ENCODE measurements around the gene HEXB. TPM values are rescaled to one million over a fixed set of nuclear protein-coding genes. Genes with fewer than 3 reads are reported as not detected.
A peak's percentile ranks its signal among the peaks of the same experiment; 100 is the strongest.

The HEXB gene
- total RNA-seq, result 100 to 1,000 TPM; 101 to 128 (median 113) TPM

- no peaks in the 10 kb centered on the region for H3K9me3 ChIP-seq
- intact Hi-C loops (cut with DNase I), result no loop called here
- WGBS, result 15% methylated on average over 18 of the region's 78 CpGs
- peaks cover 0 to 12% (median 8%) of the 10 kb centered on the region in 4 donors for H3K36me3 ChIP-seq
- TF ChIP-seq CTCF (IDR thresholded peaks at IDR 0.05) (peak in 1 of 3 experiments; percentile 4), POLR2AphosphoS5 (IDR thresholded peaks at IDR 0.05) (peak; percentile 88 to 89), EP300 (IDR thresholded peaks at IDR 0.05) (no peak), POLR2A (IDR thresholded peaks at IDR 0.05; ENCODE audit: low read depth) (peak; percentile 67)
- H3K27me3 ChIP-seq, result no peaks in the 10 kb centered on the region
- H3K27ac ChIP-seq (replicated peaks in 1 of 4), result peak within 1 kb of the TSS; percentile 84 to 91 (median 86)
- peak; percentile 96 for DNase-seq (ENCODE audit: extremely low spot score)
- peak within 1 kb of the TSS; percentile 71 to 95 (median 79) for H3K4me3 ChIP-seq
- H3K4me1 ChIP-seq, result peaks cover 19 to 23% (median 19%) of the 10 kb centered on the region in 4 donors
Observed at GRCh38 chr5:74684900-74685851, at the start of gene HEXB. Gene HEXB (plus strand): TSS chr5:74685233. CDS start chr5:74685261, 28 bp downstream.

- Histone ChIP-seq H3K27me3 (no peaks in the 10 kb centered on the region), H3K36me3 (peaks cover 0 to 20% (median 0%) of the 10 kb centered on the region in 4 donors), H3K27ac (replicated peaks in 1 of 4) (no peak overlapping the region), H3K4me1 (peaks cover 19 to 39% (median 26%) of the 10 kb centered on the region in 4 donors), H3K4me3 (no peak overlapping the region), H3K9me3 (no peaks in the 10 kb centered on the region)
- 91% methylated on average over 10 of the region's 12 CpGs for WGBS
- DNase-seq (ENCODE audit: extremely low spot score), result no peak
- intact Hi-C loops (cut with DNase I), result no loop called here
- no peak for TF ChIP-seq POLR2A (IDR thresholded peaks at IDR 0.05; ENCODE audit: low read depth)
- TF ChIP-seq POLR2AphosphoS5 (IDR thresholded peaks at IDR 0.05), result no peak
- no peak for TF ChIP-seq CTCF (IDR thresholded peaks at IDR 0.05)
- no peak for TF ChIP-seq EP300 (IDR thresholded peaks at IDR 0.05)
Observed at GRCh38 chr5:74636149-74636548, 48.9 kb upstream of the HEXB start.

DNA sequence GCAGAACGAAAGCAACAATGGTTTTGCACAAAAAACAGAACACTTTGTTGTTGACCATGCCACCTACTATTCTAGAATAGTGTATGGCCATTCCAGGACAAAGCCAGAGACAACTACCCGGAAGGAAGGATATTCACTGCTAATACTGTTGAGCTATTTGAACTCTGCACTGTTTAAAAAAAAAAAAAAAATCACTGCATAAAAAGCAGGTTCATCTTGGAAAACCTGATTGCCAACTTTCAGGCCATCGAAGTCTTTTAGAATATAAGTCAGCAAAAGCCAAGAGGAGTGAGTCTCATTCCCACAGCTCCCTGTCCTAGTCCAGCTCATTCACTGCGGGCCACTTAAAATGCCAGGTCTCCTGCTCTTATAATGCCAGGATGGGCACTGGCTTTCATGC is 48.5 kb upstream of the HEXB start:
- WGBS, result 80% methylated on average over 4 of the region's 4 CpGs
- H3K4me3 ChIP-seq, result no peak overlapping the region
- no peak overlapping the region for H3K27ac ChIP-seq (replicated peaks in 1 of 4)
- no peak for DNase-seq (ENCODE audit: extremely low spot score)
- TF ChIP-seq EP300 (IDR thresholded peaks at IDR 0.05) (no peak), POLR2AphosphoS5 (IDR thresholded peaks at IDR 0.05) (no peak), CTCF (IDR thresholded peaks at IDR 0.05) (no peak), POLR2A (IDR thresholded peaks at IDR 0.05; ENCODE audit: low read depth) (no peak)
- intact Hi-C loops (cut with DNase I), result no loop called here
- H3K9me3 ChIP-seq, result no peaks in the 10 kb centered on the region
- peaks cover 0 to 18% (median 0%) of the 10 kb centered on the region in 4 donors for H3K36me3 ChIP-seq
- H3K4me1 ChIP-seq, result peaks cover 17 to 41% (median 29%) of the 10 kb centered on the region in 4 donors
- H3K27me3 ChIP-seq, result no peaks in the 10 kb centered on the region

GRCh38 chr5:74638544-74638969 is 46.5 kb upstream of the HEXB start:
- H3K27me3 ChIP-seq, result no peaks in the 10 kb centered on the region
- intact Hi-C loops (cut with DNase I), result no loop called here
- peak overlapping the region; percentile 67 to 76 (median 71) for H3K4me3 ChIP-seq
- 67% methylated on average over 1 of the region's 1 CpG for WGBS
- no peaks in the 10 kb centered on the region for H3K9me3 ChIP-seq
- peaks cover 32 to 47% (median 36%) of the 10 kb centered on the region in 4 donors for H3K4me1 ChIP-seq
- TF ChIP-seq CTCF (IDR thresholded peaks at IDR 0.05) (no peak), POLR2AphosphoS5 (IDR thresholded peaks at IDR 0.05) (no peak), POLR2A (IDR thresholded peaks at IDR 0.05; ENCODE audit: low read depth) (no peak), EP300 (IDR thresholded peaks at IDR 0.05) (no peak)
- H3K27ac ChIP-seq (replicated peaks in 1 of 4), result peak overlapping the region in 1 of 4 donors; percentile 78
- DNase-seq (ENCODE audit: extremely low spot score), result no peak
- peaks cover 0 to 16% (median 0%) of the 10 kb centered on the region in 4 donors for H3K36me3 ChIP-seq

All from esophagus muscularis mucosa (tissue), 4 donors.